ENCODE data around the gene TTBK2. TPM values are rescaled to one million over a fixed set of nuclear protein-coding genes. Genes with fewer than 3 reads are reported as not detected.

TTBK2 gene
- total RNA-seq, 1 experiment from 2014 or later = 17.2 TPM

GRCh38 chr15:42694398-42694797, 226.2 kb downstream of the TTBK2 start:
- no TSS peak for BruUV-seq (replicated peaks)
- POLR2A ChIA-PET = no interaction called here
- Histone ChIP-seq H3K27me3 (ENCODE audit: control insufficient read depth, insufficient read depth, low read length) (no peaks in the 10 kb centered on the region), H3K36me3 (ENCODE audit: control insufficient read depth, insufficient read depth, low read length) (no peaks in the 10 kb centered on the region), H3K9me3 (ENCODE audit: control insufficient read depth, insufficient read depth, low read depth, low read length) (no peaks in the 10 kb centered on the region), H3K27ac (ENCODE audit: low read length) (no peak overlapping the region), H3K4me3 (ENCODE audit: low read depth in 2 of 2, low read length in 2 of 2) (no peak overlapping the region), H3K4me1 (ENCODE audit: control insufficient read depth, insufficient read depth, low read length) (no peaks in the 10 kb centered on the region)
- no peak for DNase-seq (ENCODE audit: low read depth, low spot score)
- in situ Hi-C loops (cut with HindIII; ENCODE audit: low pct_unique_long_range_greater_than_20kb, low sequenced_read_pairs) (no loop called here), intact Hi-C loops (cut with micrococcal nuclease; ENCODE audit: unreplicated experiment) (no loop called here)
- CTCF ChIA-PET = interaction anchor here (0.6 kb wide), 1 partner anchor 13 kb away, joined by 3 read pairs; no protein-coding TSS in a partner anchor
- ATAC-seq = no peak
- TF ChIP-seq, protein P1, sequence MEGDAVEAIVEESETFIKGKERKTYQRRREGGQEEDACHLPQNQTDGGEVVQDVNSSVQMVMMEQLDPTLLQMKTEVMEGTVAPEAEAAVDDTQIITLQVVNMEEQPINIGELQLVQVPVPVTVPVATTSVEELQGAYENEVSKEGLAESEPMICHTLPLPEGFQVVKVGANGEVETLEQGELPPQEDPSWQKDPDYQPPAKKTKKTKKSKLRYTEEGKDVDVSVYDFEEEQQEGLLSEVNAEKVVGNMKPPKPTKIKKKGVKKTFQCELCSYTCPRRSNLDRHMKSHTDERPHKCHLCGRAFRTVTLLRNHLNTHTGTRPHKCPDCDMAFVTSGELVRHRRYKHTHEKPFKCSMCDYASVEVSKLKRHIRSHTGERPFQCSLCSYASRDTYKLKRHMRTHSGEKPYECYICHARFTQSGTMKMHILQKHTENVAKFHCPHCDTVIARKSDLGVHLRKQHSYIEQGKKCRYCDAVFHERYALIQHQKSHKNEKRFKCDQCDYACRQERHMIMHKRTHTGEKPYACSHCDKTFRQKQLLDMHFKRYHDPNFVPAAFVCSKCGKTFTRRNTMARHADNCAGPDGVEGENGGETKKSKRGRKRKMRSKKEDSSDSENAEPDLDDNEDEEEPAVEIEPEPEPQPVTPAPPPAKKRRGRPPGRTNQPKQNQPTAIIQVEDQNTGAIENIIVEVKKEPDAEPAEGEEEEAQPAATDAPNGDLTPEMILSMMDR (IDR thresholded peaks at IDR 0.05) = no peak
- TF ChIP-seq TCF7L2 (IDR thresholded peaks at IDR 0.05; ENCODE audit: low read depth, low read length) (no peak), REST (IDR thresholded peaks at IDR 0.05; ENCODE audit: insufficient read depth in 1 of 2, low read depth in 2 of 2, low read length in 1 of 2) (no peak), SIN3A (IDR thresholded peaks at IDR 0.05; ENCODE audit: borderline replicate concordance, insufficient read depth, low read depth, low read length) (no peak), POLR2AphosphoS5 (IDR thresholded peaks at IDR 0.05; ENCODE audit: low read depth, low read length) (no peak)

GRCh38 chr15:42693942-42694341, 226.6 kb downstream of the TTBK2 start:
- no peaks in the 10 kb centered on the region for H3K4me1 ChIP-seq (ENCODE audit: control insufficient read depth, insufficient read depth, low read length)
- no peak overlapping the region for H3K27ac ChIP-seq (ENCODE audit: low read length)
- H3K9me3 ChIP-seq (ENCODE audit: control insufficient read depth, insufficient read depth, low read depth, low read length) = no peaks in the 10 kb centered on the region
- POLR2A ChIA-PET = no interaction called here
- CTCF ChIA-PET = no interaction called here
- no peak overlapping the region for H3K4me3 ChIP-seq (ENCODE audit: low read depth in 2 of 2, low read length in 2 of 2)
- H3K36me3 ChIP-seq (ENCODE audit: control insufficient read depth, insufficient read depth, low read length) = no peaks in the 10 kb centered on the region
- ATAC-seq (no peak), DNase-seq (ENCODE audit: low read depth, low spot score) (no peak)
- no peak for TF ChIP-seq SIN3A (IDR thresholded peaks at IDR 0.05; ENCODE audit: borderline replicate concordance, insufficient read depth, low read depth, low read length)
- TF ChIP-seq REST (IDR thresholded peaks at IDR 0.05; ENCODE audit: insufficient read depth in 1 of 2, low read depth in 2 of 2, low read length in 1 of 2) = no peak
- TF ChIP-seq, protein P1 (IDR thresholded peaks at IDR 0.05) = no peak
- TF ChIP-seq POLR2AphosphoS5 (IDR thresholded peaks at IDR 0.05; ENCODE audit: low read depth, low read length) = no peak
- TF ChIP-seq TCF7L2 (IDR thresholded peaks at IDR 0.05; ENCODE audit: low read depth, low read length) = no peak
- BruUV-seq (replicated peaks) = no TSS peak
- no peaks in the 10 kb centered on the region for H3K27me3 ChIP-seq (ENCODE audit: control insufficient read depth, insufficient read depth, low read length)
- intact Hi-C loops (cut with micrococcal nuclease; ENCODE audit: unreplicated experiment) = no loop called here
- in situ Hi-C loops (cut with HindIII; ENCODE audit: low pct_unique_long_range_greater_than_20kb, low sequenced_read_pairs) = no loop called here

Data from Panc1 (cell line).